Measurements from ENCODE around the gene LPAR1.

Gene LPAR1

DNA sequence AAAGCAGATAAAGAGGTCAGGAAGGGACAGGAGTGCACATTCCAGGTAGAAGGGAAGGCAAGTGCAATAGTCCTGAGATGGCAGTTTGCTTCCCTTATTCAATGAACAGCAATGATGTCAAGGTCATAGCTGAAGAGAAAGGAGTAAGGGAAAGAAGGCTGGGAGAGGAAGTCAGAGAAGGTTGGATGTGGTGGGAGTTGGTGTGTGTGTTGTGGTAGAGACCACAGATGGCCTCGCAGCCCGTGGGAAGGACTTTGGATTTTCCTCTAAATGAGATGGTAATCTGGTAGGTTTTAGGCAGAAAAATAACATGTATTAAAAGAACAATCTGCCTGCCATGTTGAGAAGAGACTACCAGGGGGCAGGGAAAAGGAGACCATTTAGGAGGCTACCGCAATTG, 25.1 kb upstream of the LPAR1 start:
- Histone ChIP-seq H3K36me3 (replicated peaks; ENCODE audit: low read depth, low read length) (no peaks in the 10 kb centered on the region), H3K79me2 (ENCODE audit: low read length) (no peaks in the 10 kb centered on the region), H4K20me1 (ENCODE audit: insufficient read depth, low read length) (no peaks in the 10 kb centered on the region), H3K4me3 (ENCODE audit: low read length) (no peak overlapping the region), H3K4me2 (ENCODE audit: low read length) (peak overlapping the region; percentile 64; the same call in 1 of the 2 replicates), H3K9ac (ENCODE audit: low read length) (no peak overlapping the region), H2AFZ (ENCODE audit: low read depth, low read length) (no peak overlapping the region), H3K4me1 (ENCODE audit: low read length) (peaks cover 25% of the 10 kb centered on the region), H3K27ac (ENCODE audit: low read length) (no peak overlapping the region), H3K27me3 (ENCODE audit: low read depth, low read length) (no peaks in the 10 kb centered on the region), H3K9me3 (ENCODE audit: insufficient read depth, low read length) (no peaks in the 10 kb centered on the region)
- no peak for TF ChIP-seq EZH2phosphoT487 (IDR thresholded peaks at IDR 0.05; ENCODE audit: low read depth)
- TF ChIP-seq, protein P1, sequence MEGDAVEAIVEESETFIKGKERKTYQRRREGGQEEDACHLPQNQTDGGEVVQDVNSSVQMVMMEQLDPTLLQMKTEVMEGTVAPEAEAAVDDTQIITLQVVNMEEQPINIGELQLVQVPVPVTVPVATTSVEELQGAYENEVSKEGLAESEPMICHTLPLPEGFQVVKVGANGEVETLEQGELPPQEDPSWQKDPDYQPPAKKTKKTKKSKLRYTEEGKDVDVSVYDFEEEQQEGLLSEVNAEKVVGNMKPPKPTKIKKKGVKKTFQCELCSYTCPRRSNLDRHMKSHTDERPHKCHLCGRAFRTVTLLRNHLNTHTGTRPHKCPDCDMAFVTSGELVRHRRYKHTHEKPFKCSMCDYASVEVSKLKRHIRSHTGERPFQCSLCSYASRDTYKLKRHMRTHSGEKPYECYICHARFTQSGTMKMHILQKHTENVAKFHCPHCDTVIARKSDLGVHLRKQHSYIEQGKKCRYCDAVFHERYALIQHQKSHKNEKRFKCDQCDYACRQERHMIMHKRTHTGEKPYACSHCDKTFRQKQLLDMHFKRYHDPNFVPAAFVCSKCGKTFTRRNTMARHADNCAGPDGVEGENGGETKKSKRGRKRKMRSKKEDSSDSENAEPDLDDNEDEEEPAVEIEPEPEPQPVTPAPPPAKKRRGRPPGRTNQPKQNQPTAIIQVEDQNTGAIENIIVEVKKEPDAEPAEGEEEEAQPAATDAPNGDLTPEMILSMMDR (IDR thresholded peaks at IDR 0.05; ENCODE audit: low read depth, low read length), result no peak

DNA sequence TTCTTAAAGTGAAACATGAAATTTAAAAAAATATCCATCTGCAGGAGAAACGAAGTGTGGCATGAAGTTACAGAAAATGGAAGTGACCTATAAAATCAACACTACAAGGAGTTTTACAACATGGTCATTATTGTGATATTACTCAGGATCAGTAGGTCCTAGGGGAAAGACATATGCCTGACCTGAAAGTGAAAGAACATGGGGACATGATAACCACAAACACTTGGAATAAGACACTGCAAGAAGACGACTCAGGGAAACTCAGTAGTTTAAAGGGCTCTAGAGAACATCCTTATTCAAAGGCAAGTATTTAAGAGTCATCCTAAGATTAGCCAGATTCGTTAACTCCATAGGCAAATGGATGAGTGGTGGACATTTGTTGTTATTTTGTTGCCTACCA, 19.9 kb upstream of the LPAR1 start:
- H3K9me3 ChIP-seq (ENCODE audit: insufficient read depth, low read length), result no peaks in the 10 kb centered on the region
- no peaks in the 10 kb centered on the region for H3K36me3 ChIP-seq (replicated peaks; ENCODE audit: low read depth, low read length)
- no peak overlapping the region for H3K27ac ChIP-seq (ENCODE audit: low read length)
- H3K4me3 ChIP-seq (ENCODE audit: low read length), result no peak overlapping the region
- H3K4me1 ChIP-seq (ENCODE audit: low read length), result no peaks in the 10 kb centered on the region
- H3K4me2 ChIP-seq (ENCODE audit: low read length), result no peak overlapping the region
- H2AFZ ChIP-seq (ENCODE audit: low read depth, low read length), result no peak overlapping the region
- H4K20me1 ChIP-seq (ENCODE audit: insufficient read depth, low read length), result no peaks in the 10 kb centered on the region
- H3K79me2 ChIP-seq (ENCODE audit: low read length), result no peaks in the 10 kb centered on the region
- no peak overlapping the region for H3K9ac ChIP-seq (ENCODE audit: low read length)
- TF ChIP-seq EZH2phosphoT487 (IDR thresholded peaks at IDR 0.05; ENCODE audit: low read depth), result no peak
- TF ChIP-seq, protein P1 (IDR thresholded peaks at IDR 0.05; ENCODE audit: low read depth, low read length), result no peak
- H3K27me3 ChIP-seq (ENCODE audit: low read depth, low read length), result no peaks in the 10 kb centered on the region

GRCh38 chr9:111056538-111056937, 18.3 kb upstream of the LPAR1 start:
- H3K4me2 ChIP-seq (ENCODE audit: low read length), result no peak overlapping the region
- H3K9ac ChIP-seq (ENCODE audit: low read length), result no peak overlapping the region
- H3K4me3 ChIP-seq (ENCODE audit: low read length), result no peak overlapping the region
- no peaks in the 10 kb centered on the region for H3K79me2 ChIP-seq (ENCODE audit: low read length)
- no peaks in the 10 kb centered on the region for H3K36me3 ChIP-seq (replicated peaks; ENCODE audit: low read depth, low read length)
- no peak overlapping the region for H2AFZ ChIP-seq (ENCODE audit: low read depth, low read length)
- no peaks in the 10 kb centered on the region for H3K27me3 ChIP-seq (ENCODE audit: low read depth, low read length)
- H3K9me3 ChIP-seq (ENCODE audit: insufficient read depth, low read length), result no peaks in the 10 kb centered on the region
- no peak overlapping the region for H3K27ac ChIP-seq (ENCODE audit: low read length)
- TF ChIP-seq, protein P1 (IDR thresholded peaks at IDR 0.05; ENCODE audit: low read depth, low read length), result no peak
- no peak for TF ChIP-seq EZH2phosphoT487 (IDR thresholded peaks at IDR 0.05; ENCODE audit: low read depth)
- H4K20me1 ChIP-seq (ENCODE audit: insufficient read depth, low read length), result no peaks in the 10 kb centered on the region
- H3K4me1 ChIP-seq (ENCODE audit: low read length), result no peaks in the 10 kb centered on the region

GRCh38 chr9:111052791-111053190, 14.5 kb upstream of the LPAR1 start:
- Histone ChIP-seq H3K4me2 (ENCODE audit: low read length) (no peak overlapping the region), H4K20me1 (ENCODE audit: insufficient read depth, low read length) (no peaks in the 10 kb centered on the region), H3K79me2 (ENCODE audit: low read length) (no peaks in the 10 kb centered on the region), H3K9me3 (ENCODE audit: insufficient read depth, low read length) (no peaks in the 10 kb centered on the region), H3K36me3 (replicated peaks; ENCODE audit: low read depth, low read length) (no peaks in the 10 kb centered on the region), H3K4me3 (ENCODE audit: low read length) (no peak overlapping the region), H3K27ac (ENCODE audit: low read length) (no peak overlapping the region), H3K4me1 (ENCODE audit: low read length) (no peaks in the 10 kb centered on the region), H2AFZ (ENCODE audit: low read depth, low read length) (no peak overlapping the region), H3K9ac (ENCODE audit: low read length) (no peak overlapping the region), H3K27me3 (ENCODE audit: low read depth, low read length) (peaks cover 3% of the 10 kb centered on the region; the same call in 1 of the 2 replicates)
- TF ChIP-seq, protein P1 (IDR thresholded peaks at IDR 0.05; ENCODE audit: low read depth, low read length), result no peak
- no peak for TF ChIP-seq EZH2phosphoT487 (IDR thresholded peaks at IDR 0.05; ENCODE audit: low read depth)
